Loucy (cell line): ENCODE results near the gene SCGB1D1.

Source experiments
- CTCF ChIP-seq: fragments of 200-600 bp; sonication (generic); conservative IDR thresholded peaks from 2 replicates; pipeline ENCODE4 v1.5.1; 2014; ENCODE audit warnings: mild to moderate bottlenecking, antibody characterized with exemption, low read length
- EZH2phosphoT487 ChIP-seq: fragments of 200-600 bp; IDR thresholded peaks from 2 replicates; pipeline ENCODE4 v1.6.1; 2018; ENCODE audit warnings: antibody characterized with exemption, mild to moderate bottlenecking, moderate library complexity, borderline replicate concordance

GRCh38 chr11:62150887-62151736 lies 38.9 kb upstream of the SCGB1D1 start:
- no peak for TF ChIP-seq EZH2phosphoT487
- no peak for TF ChIP-seq CTCF
